Tongue (tissue), 2 donors: ENCODE results near the gene PROSER3. TPM values are rescaled to one million over a fixed set of nuclear protein-coding genes. Genes with fewer than 3 reads are reported as not detected.
"Not testable (repeated sequence)": the region's sequence is repeated elsewhere in the genome, so short reads cannot be mapped to it uniquely, and the experiment has no call there.

ENCODE experiments used
- DNase-seq: peaks from one replicate; pipeline ENCODE4 v3.0.0-alpha.2; 2015
- total RNA-seq: library from RNA; depleted of rRNA; stranded (reverse); fragments of >200 nt; gene quantifications from one replicate; pipeline ENCODE4 v1.2.3, GENCODE V29; 2014

The PROSER3 gene
- total RNA-seq, 1 donor from 2014 or later: 4.4 TPM

DNA sequence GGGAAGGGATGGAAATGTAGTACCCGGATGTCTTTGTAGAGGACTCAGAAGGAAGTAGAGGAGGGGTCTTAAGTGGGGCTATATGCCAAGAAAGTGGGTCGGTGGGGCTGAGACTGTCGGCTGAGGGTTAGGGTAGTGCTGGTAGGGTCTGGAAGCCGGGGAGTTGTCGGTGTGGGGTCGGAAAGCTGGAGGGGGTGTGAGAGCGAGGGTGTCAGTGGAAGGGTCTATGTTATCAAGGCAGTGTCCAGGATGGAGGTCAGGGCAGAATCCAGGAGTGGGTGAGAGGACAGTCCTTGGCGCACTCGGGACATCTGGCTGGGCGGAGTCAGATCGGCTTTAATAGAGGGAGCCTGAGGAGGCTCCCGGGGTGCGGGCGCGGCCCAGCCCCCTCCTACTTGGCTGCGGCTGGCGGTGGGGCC is 2.8 kb upstream of the PROSER3 start:
- DNase-seq: no peak

DNA sequence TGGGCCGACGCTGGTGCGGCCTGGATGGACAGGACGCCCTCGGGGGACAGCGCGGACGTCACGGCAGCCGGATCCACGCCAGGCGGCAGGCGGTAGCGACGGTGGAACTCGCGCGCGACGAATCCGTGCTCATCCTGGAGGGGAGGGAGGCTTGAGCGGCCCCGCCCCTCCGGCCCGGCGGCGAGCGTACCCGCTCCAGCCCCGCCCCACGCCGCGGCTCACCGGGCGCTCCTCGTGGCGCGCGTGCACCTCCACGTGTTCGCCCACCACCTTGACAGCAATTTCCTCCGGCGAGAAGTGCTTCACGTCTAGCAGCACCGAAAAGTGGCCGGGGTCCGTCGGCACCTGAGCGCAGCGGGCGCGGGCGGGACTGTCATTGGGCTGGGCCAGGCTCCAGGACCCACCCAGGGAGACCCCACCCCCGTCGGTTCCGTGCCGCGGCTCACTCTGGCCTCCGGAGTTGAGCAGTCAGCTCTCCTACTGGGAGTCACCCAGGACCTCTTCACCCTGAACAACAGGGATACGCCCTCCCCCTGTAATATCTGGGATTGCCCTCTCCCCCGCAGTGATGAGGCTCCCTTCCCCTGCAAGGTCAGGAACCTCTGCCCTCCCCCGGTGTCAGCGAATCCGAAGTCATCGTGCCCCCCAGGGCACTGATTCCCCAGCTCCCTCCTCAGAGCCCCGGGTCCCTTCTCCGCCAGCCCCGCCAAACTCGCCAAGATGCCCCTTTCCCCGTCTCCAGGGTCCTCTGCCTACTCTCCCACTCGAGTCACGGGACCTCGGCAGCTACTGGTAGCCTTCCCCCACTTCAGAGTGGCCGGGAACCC is 2.2 kb upstream of the PROSER3 start:
- DNase-seq: peak; percentile 79

DNA sequence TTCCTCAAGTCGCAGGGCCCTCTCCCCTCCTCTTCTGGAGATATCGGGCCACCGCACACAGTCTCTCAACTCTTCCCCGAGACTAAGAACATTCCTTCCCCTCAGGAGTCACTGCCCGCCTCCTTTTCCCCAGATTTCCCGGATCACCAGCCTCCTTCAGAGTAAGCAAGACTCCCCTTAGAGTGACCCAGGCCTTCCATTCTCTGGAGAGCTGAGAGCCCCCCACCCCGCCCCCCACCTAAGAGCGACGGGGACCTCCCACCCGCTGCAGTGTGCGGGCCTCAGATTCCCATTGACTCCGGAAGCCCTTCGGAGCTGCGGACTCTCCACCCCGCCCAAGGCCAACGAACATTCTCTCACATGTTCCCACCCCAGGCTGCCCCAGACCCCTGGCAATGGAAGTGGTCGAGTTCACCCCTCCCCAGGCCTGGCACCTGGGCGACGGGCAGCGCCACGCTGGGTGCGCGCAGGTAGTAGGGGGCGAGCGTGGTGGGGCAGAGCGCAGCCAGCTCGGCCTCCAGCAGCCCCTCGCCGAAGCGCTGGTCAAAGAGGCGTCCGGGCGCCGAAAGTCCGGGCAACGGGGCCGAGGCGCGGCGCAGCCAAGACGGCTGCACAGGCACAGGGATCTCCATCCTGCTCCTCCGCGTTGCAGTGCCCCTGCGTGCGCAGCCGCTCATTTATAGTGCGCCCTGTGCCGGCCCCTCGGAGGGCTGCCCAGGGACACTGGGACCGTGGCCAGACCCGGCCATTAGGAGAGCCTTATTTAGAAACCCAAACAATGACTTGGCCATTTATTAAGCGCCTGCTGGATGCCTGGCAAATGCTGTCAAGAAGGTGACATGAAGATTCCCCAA is 1.4 kb upstream of the PROSER3 start, which contains the start of gene HSPB6:
Gene HSPB6 (minus strand): TSS at position 653 of the 854 bp plus-strand sequence. CDS start 21 bp downstream, at position 632.
- DNase-seq: peak; percentile 86

DNA sequence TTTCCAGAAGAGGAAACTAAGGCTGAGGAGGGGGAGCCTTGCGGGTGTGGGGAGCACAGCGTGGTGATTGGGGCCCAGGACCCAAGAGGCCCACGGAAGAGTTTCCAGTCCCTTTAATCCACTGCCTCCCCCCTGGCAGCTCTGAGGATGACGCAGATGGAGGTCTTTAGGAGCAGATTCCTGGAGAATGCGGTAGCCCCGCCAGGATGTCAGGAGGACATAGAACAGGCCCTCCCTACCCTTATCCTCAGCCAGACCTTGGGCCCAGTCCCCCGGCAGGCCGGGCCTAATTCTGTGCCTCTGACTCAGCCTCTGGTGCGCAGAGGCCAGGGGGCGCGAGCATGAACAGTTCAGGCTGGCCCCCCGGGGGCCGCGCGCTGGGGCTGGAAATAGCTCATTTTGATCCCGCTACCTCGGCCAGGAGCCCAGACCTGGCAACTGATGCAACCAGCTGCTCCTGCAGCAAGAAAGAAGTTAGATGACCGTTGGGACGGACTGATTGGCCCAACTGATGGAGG is 686 bp upstream of the PROSER3 start:
- peak; percentile 97 for DNase-seq

DNA sequence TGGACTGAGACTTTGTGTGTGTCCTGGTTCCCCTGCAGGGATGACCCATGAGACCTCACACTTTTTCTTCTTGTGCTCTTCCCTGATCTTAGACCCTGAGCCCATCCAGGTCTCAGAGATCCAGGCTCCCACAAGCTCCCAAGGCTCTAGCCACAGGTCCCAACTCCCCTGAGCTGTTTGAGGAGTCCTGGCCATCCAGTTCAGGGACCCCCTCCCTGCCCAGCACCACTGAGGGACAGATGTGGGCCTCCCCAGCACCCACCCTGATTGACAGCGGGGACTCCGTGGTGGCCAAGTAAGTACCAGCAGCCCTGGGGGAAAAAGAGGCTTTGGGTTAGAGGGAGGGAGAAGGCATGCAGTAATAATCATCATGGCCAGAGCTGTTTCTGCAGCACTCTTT is 1.7 kb downstream of the PROSER3 start:
- no peak for DNase-seq

DNA sequence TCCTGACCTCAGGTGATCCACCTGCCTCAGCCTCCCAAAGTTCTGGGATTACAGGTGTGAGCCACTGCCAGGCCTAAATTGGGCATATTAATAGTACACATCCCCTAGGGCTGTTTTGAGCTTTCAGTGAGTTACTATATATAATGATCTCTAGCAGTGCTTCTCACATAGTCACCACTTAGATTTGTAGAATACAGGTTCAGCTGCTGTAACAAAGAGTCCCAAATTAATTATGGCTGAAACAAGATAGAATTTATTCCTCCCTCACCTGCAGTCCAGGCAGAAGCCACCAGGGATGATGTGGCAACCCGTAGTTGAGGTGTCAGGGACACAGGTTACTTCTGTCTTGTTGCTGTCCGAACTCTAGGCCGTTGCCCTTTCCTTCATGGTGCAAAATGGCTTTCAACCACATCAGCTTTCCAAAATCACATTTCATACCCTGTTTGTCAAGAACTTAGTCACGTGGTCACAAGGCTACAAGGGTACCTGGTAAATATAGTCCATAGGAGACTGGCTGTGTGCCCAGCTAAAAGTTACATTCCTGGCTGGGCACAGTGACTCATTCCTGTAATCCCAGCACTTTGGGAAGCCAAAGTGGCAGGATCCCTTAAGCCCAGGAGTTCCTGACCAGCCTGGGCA is 2.9 kb downstream of the PROSER3 start:
- no peak for DNase-seq

DNA sequence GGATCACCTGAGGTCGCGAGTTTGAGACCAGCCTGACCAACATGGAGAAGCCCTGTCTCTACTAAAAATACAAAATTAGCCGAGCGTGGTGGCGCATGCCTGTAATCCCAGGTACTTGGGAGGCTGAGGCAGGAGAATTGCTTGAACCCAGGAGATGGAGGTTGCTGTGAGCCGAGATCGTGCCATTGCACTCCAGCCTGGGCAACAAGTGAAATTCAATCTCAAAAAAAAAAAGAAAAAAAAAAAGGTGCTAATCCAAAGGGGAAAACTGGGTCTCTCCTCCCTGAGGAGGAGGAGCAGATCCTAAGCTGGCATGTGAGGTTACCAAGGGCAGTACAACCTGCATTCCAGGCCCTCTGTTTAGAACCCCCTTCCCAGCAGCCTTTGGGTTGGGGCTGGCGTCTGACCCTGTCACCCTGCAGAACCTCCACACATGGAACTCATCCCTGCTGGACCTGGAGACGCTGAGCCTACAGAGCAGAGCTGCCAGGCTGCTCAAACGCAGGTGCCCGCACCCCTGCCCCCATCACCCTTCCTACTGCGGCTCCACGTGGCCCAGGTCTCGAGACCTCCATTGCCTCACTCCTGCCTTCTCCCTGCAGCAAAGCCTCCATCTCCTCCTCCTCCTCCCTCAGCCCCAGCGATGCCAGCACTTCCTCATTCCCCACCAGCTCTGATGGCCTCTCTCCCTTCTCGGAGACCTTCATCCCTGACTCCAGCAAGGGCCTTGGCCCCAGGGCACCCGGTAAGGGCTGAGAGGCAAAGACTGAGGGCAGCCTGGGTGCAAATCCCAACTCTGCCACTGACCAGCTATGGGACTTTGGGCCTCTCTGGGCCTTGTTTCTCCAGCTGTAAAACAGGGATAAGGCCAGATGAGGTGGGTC is 6.7 kb downstream of the PROSER3 start:
- DNase-seq: no peak

DNA sequence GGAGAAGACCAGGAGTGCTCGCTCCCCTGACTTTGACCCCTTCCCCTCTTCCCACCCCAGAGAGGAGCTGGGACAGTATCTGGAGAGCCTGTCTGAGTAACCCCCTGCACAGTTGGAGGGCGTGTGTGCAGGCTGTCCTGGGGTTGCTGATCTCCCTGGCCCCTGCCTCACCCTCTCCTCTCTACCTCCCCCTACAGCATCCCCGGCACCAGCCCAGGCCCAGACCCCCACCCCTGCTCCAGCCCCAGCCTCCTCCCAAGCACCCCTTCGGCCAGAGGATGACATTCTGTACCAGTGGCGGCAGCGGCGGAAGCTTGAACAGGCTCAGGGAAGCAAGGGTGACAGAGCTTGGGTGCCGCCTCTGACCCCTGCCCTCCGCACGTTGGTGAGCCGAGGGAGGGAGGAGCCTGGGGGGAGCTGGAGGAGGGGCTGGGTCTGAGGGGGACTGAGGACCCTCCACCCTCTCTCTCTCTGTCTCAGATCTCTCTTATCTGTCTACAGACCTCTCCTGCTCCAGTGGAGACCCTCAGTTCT is 8.7 kb downstream of the PROSER3 start:
- no peak for DNase-seq

DNA sequence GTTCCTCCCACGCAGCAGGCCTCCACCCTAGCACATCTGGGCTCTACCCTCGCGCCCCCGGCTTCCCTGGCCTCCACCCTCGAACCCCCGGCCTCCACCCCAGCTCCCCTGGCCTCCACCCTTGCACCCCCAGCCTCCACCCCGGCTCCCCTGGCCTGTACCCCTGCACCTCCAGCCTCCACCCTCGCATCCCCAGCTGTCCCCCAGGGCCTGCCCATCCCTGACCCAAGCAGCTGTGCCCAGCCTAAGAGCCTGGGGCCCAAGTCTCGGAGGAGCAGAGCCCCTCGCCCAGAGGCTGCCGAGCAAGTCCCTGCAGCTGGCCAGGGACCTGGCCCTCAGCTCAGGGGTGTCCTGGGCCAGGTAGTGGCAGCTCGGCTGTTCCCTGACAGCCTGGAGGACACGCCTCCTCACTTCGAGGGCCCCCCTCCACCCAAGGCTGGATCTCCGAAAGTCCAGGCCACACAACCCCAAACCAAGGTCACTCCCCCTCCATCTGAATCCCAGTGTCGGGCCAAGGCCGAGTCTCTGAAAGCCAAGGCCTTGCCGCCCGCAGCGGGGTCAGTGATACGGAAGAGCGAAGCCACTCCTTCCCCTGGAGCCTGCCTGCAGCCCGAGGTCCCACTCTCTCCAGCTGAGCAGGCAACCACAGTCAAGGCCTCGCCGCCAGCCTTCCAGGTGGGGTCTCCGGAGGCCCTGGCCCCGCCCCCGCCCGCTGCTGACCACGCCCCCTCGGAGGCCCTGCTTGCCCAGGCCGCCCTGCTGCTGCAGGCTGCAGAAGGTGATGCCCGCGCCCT is 9.5 kb downstream of the PROSER3 start:
- DNase-seq: peak; percentile 47

DNA sequence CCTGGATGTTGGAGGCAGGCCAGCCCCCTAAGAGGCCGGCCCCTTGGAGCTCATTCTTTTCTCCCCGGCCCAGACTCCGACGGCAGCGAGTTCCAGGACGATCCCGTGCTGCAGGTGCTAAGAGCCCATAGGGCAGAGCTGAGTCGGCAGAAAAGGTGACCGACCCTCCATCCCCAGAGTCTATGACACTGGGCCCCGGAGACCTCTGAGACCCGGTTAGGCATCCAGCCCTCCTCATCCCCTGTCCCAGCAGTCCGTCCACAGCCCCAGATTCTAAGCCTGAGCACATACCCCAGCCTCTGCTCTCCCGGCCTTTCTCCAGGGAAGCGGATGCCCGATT is 10.1 kb downstream of the PROSER3 start:
- DNase-seq: no peak

DNA sequence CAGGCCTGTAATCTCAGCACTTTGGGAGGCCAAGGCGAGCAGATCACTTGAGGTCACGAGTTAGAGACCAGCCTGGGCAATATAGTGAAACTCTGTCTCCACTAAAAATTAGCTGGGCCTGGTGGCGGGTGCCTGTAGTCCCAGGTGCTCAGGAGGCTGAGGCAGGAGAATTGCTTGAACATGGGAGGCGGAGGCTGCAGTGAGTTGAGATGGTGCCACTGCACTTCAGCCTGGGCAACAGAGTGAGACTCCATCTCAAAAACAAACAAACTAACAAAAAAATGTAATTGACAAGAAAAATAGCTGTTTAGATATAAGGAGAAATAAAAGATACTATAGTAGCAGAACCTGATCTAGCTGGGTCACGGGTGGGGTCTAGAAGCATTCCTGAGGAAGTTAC is 14.4 kb downstream of the PROSER3 start:
- not testable (repeated sequence) for DNase-seq

DNA sequence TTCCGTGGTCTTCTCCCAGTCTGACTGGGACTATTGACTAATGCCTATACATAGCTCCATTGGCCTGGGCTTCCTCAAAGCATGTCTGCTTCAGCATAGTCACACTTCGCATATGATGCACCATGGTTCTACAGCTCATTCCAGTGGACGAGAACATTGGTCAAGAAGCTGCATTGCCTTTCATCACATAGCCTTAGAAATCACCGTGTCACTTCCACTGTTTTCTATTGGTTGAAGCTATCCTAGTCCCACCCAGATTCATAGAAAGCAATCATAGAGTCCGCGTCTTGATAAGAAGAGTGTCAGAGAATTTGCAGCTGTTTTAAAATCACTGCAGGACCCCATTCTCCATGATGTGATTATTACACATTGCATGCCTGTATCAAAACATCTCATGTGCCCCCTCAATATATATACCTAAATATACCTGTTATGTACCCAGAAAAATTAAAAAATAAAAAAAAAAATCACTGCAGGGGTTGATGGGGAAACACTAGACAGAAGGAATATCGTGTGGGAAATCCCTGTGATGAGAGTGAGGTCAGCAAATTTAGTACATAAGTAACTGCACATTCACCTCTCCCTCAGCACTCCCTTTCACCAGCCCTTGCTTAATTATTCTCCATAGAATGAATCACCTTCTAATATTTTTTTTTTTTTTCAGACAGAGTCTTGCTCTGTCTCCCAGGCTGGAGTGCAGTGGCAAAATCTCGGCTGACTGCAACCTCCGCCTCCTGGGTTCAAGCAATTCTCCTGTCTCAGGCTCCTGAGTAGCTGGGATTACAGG is 15.2 kb downstream of the PROSER3 start:
- no peak for DNase-seq

DNA sequence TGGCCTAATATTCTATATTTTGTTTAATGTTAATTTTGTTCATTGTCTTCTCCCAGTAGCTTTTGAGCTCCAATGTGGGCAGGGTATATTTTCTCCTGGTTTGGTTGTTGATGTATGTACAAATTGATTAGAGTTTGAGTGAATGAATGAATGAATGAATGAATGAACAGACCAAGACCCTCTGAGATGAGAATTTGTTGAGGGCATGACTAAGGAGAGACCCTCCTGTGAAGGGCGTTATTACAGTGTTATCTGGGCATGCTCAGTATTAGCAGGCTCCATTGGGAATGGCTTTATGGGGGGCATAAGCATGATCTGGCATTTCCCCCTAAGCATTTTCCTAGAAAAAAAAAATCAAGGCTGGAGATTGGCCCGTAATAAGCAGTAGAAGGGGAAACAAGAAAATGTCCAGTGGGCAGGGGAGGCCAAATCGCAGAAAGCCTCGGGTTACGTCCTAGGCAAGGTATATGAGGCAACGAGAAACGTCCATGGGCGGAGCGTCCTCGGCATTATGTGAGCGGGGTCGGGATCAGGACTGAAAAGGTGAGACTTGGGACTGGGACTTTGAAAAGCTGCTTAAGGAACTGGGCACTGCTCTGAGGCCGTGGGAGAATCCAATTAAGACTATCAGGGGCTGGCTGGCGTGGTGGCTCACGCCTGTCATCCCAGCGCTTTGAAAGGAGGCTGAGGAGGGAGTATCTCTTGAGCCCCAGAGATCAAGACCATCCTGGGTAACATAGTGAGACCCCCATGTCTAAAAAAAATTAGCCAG is 16.5 kb downstream of the PROSER3 start:
- no peak for DNase-seq

DNA sequence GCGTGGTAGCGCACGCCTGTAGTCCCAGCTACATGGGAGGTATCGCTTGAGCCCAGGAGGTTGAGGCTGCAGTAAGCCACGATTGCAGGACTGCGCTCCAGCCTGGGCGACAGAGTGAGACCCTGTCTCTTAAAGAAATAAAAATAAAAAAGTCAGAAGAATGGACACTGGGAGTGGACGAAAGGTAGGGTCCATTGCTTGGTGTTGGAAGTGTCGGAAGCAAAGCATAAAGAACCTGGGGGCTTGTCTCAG is 17.0 kb downstream of the PROSER3 start:
- DNase-seq: no peak

DNA sequence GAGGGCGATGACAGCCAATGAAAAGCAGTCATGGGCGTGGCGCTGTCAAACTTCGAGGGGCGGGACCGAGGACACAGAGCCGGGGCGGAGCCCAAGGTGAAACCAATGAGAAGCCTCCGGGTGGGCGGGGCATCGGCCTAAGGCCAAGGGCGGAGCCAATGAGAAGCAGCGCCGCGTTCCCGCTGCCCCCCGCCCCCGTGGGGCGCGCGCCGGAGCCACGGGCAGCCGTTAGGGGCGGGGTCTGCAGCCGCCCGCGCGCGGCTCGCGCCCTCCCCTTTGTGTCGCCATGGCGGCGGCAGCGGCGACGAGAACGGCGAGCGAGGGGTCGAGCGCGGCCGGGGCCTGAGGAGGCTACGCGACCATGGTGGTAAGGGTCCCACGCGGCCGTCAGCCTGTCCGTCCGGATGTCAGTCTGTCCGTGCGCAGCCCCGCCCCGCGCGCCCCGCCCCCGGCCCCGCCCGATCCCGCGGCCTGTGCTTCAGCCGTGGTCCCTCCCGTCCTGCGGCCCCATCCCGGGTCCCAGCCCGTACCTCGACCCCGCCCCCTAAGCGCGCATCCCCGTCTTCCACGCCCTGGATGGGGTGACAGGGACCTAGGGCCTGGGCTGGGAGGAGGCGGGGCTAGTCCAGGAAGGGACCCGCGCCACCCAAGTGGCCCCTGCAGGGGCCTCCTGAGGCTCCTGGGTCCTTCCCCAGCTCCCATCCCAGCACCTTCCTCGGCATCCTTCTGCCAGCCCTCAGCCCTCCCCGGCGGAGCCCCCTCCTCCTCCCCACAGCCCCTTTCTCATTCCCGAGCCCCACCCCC is 17.5 kb downstream of the PROSER3 start, which contains the start of gene ARHGAP33:
Gene ARHGAP33 (plus strand): TSS at position 267 of the 804 bp plus-strand sequence. CDS start 95 bp downstream, at position 362.
- DNase-seq: peak; percentile 99

DNA sequence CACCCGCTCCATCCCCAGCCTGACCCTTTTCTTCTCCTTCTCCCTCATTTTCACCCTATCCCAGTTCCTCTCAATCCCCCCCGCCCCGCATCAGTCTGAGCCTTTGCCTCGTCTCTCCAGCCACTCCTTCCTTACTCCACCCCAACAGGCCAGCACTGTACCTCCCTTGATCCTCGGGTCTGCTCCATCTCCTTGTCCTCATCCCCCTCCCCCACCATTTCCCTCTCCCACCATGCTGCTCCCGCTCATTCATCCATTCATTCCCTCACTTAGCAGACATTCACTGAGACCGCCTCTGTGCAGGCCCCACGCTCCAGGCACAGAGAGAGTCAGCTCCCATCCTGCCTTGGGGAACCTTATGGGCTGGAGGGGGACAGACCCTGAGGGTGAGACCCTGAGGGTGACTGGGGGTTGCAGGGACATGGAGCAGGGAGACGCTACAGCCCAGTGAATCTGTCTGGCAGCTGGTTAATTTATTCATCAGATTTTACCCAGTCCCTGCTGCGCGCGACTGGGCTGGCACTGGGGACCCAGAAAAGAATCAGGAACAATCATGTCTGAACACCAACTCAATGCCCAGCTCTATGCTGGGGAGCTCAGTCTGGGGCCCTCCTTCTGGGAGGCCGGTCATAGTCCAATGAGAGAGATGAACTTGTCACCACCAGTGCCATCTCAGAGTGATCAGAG is 18.3 kb downstream of the PROSER3 start:
- DNase-seq: no peak

DNA sequence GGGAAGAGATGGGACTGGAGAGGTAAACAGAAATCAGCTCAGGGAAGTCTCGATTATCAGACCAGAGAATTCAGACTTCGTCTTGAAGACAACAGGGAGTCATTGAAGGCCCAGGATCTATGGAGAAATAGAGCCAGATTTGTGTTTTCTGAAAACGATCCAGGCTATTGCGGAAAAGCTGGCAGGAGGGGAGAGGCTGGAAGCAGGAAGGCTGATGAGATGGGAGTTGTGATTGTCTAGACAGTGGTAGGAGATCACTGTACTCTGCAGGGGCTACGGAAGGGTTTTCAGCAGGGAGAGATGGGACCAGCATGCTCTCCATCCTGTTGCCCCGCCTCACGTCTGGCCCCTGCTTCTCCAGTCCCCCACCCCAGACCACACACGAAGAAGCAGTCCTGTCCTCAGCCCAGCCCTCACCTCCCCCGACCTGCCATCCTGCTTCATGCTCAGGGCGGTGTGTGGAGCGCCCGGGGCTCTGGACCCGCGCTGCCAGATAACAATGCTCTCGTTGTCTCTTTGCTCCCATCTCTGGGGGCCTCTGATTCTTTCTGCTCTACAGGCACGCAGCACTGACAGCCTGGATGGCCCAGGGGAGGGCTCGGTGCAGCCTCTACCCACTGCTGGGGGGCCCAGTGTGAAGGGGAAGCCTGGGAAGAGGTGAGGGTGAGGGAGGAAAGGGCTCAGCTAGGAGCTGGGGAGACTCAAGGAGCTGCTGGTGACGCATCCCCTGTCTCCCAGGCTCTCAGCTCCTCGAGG is 19.3 kb downstream of the PROSER3 start:
- no peak for DNase-seq
